LNCaP clone FGC (cell line): ENCODE results near the gene NIPAL1.
"Not testable (repeated sequence)": the region's sequence is repeated elsewhere in the genome, so short reads cannot be mapped to it uniquely, and the experiment has no call there.

Source experiments
- DNase-seq: peaks from one replicate; pipeline ENCODE4 v3.0.0-alpha.2; 2011; ENCODE audit warnings: low read depth
- H3K4me3 ChIP-seq: 2 replicates; pipeline ENCODE4 v1.5.1; 2011; ENCODE audit warnings: mild to moderate bottlenecking, low read depth, low read length, control low read depth
- CTCF ChIP-seq: IDR thresholded peaks from 2 replicates; pipeline ENCODE4 v1.5.1; 2012; ENCODE audit warnings: mild to moderate bottlenecking; ENCODE audit not compliant: control insufficient read depth, insufficient read depth; ENCODE audit errors: extremely low read depth

Gene NIPAL1

GRCh38 chr4:47996021-47996420 lies 20.6 kb upstream of the NIPAL1 start:
- DNase-seq, result no peak
- no peak for TF ChIP-seq CTCF
- H3K4me3 ChIP-seq, result no peak overlapping the region

GRCh38 chr4:48002267-48002666 lies 14.3 kb upstream of the NIPAL1 start:
- DNase-seq, result no peak
- TF ChIP-seq CTCF, result no peak
- H3K4me3 ChIP-seq, result no peak overlapping the region

DNA sequence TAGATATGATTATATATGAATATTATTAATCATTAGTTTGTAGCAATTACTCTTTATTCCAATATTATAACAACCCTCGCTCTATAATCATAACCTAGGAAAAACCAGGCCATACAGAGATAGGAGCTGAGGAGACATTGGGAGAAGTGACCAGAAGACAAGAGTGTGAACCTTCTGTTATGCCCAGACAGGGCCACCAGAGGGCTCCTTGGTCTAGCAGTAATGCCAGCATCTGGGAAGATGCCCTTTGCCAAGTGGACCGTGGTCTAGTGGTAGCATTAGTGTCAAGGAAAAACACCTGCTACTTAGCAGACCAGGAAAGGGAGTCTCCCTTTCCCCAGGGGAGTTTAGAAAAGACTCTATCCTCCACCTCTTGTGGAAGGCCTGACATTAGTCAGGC lies 13.0 kb upstream of the NIPAL1 start:
- not testable (repeated sequence) for H3K4me3 ChIP-seq, DNase-seq
- TF ChIP-seq CTCF, result peak; percentile 56

GRCh38 chr4:48005781-48006180 lies 10.8 kb upstream of the NIPAL1 start:
- H3K4me3 ChIP-seq, result no peak overlapping the region
- no peak for TF ChIP-seq CTCF
- DNase-seq, result no peak

DNA sequence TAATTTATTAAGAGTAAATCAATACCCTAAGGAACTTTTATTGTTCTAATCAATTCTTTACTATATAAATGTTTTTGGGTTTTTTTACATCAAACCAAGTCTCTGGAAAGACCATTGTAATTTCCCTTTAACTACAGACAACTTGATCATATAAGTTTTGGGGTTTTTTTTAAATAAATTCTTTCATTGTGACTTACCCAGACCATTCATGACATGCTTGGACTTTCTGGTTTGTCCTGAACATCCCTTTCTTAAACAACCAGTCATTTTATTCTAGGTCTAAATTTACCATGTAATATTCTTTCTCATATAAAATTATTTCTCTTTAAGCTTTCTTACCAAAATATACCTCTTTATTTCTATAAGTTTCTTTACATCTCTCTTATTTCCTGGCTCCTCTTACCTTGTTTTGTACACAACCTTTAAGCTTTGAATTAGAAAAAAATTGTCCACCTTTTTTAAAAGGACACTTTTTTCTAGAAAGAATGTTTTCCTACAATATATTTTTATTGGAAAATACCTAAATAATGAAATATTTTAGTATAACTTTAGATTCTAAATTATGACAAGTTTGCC lies 8.5 kb upstream of the NIPAL1 start:
- DNase-seq, result no peak
- TF ChIP-seq CTCF, result no peak
- no peak overlapping the region for H3K4me3 ChIP-seq

DNA sequence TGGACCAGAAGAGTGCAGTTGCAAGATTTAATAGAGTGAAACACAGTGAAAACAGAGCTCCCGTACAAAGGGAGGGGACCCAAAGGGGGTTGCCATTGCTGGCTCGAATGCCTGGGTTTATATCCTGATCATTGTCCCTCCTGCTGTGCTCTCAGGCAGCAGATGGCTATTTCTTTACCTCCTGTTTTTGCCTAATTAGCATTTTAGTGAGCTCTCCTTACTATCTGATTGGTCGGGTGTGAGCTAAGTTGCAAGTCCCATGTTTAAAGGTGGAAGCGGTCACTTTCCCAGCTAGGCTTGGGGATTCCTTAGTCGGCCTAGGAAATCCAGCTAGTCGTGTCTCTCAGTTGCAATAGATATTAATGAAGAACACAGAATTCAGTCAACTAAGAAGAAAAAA lies 5.7 kb upstream of the NIPAL1 start:
- not testable (repeated sequence) for DNase-seq, H3K4me3 ChIP-seq

DNA sequence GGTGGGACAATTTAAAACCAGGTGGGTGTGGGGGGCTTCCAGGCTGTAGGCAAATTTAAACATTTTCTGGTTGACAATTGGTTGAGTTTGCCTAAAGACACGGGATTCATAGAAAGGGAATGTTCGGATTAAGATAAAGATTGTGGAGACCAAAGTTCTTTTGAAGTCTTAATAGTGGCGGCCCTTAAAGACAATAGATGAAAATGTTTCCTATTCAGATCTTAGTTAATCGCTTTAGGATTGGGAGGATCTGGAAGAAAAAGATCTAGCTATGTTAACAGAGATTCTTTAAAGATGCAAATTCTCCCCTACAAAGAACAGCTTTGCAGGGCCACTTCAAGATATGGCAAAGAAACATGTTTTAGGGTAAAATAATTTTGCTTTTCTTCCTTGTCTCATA lies 4.8 kb upstream of the NIPAL1 start:
- no peak for TF ChIP-seq CTCF
- no peak overlapping the region for H3K4me3 ChIP-seq
- DNase-seq, result no peak
